ENCODE data around the gene CAMTA2. TPM values are rescaled to one million over a fixed set of nuclear protein-coding genes. Genes with fewer than 3 reads are reported as not detected.

CAMTA2 gene
- total RNA-seq, 1 donor: 19.2 TPM

- no peak for TF ChIP-seq CTCF (IDR thresholded peaks at IDR 0.05; ENCODE audit: extremely low read depth, low read depth, low read length)
- no peaks in the 10 kb centered on the region for H3K27me3 ChIP-seq (ENCODE audit: insufficient read depth, low read length)
- DNase-seq (ENCODE audit: insufficient read length, low spot score, missing footprints): peak; percentile 100
- H3K36me3 ChIP-seq (ENCODE audit: insufficient read depth, low read length): peaks cover 18% of the 10 kb centered on the region
- no peaks in the 10 kb centered on the region for H3K9me3 ChIP-seq (ENCODE audit: low read depth, low read length)
- H4K20me1 ChIP-seq (ENCODE audit: insufficient read depth, low read length): peaks cover 24% of the 10 kb centered on the region
- H3K79me2 ChIP-seq (ENCODE audit: insufficient read depth, low read length): peaks cover 31% of the 10 kb centered on the region
- H3K4me3 ChIP-seq (ENCODE audit: insufficient read depth, low read length): peak within 1 kb of the TSS; percentile 96
- peak within 1 kb of the TSS; percentile 89 for H2AFZ ChIP-seq (ENCODE audit: low read length)
- H3K4me1 ChIP-seq (ENCODE audit: insufficient read depth, low read length): peaks cover 24% of the 10 kb centered on the region
- peak within 1 kb of the TSS; percentile 94 for H3K4me2 ChIP-seq (ENCODE audit: insufficient read depth, low read length)
- peak within 1 kb of the TSS; percentile 61 for H3K27ac ChIP-seq (ENCODE audit: low read depth, low read length)
These were observed 10.0 kb upstream of the CAMTA2 start, which contains the start of the genes INCA1 and KIF1C for GRCh38 chr17:4997302-4998026. Gene INCA1 (minus strand): TSS chr17:4997522. CDS start chr17:4994437, 3,085 bp downstream. Gene KIF1C (plus strand): TSS chr17:4997950. CDS start chr17:5000247, 2,297 bp downstream.

GRCh38 chr17:4994081-4994595 is 6.7 kb upstream of the CAMTA2 start:
- Histone ChIP-seq H2AFZ (ENCODE audit: low read length) (no peak overlapping the region), H3K27ac (ENCODE audit: low read depth, low read length) (no peak overlapping the region), H3K27me3 (ENCODE audit: insufficient read depth, low read length) (no peaks in the 10 kb centered on the region), H3K4me3 (ENCODE audit: insufficient read depth, low read length) (no peak overlapping the region), H3K4me2 (ENCODE audit: insufficient read depth, low read length) (no peak overlapping the region), H4K20me1 (ENCODE audit: insufficient read depth, low read length) (peaks cover 7% of the 10 kb centered on the region), H3K9me3 (ENCODE audit: low read depth, low read length) (no peaks in the 10 kb centered on the region), H3K36me3 (ENCODE audit: insufficient read depth, low read length) (no peaks in the 10 kb centered on the region), H3K4me1 (ENCODE audit: insufficient read depth, low read length) (peaks cover 12% of the 10 kb centered on the region), H3K79me2 (ENCODE audit: insufficient read depth, low read length) (peaks cover 13% of the 10 kb centered on the region)
- DNase-seq (ENCODE audit: insufficient read length, low spot score, missing footprints): peak; percentile 56
- no peak for TF ChIP-seq CTCF (IDR thresholded peaks at IDR 0.05; ENCODE audit: extremely low read depth, low read depth, low read length)

- H3K9me3 ChIP-seq (ENCODE audit: low read depth, low read length): no peaks in the 10 kb centered on the region
- peak overlapping the region; percentile 93 for H3K4me3 ChIP-seq (ENCODE audit: insufficient read depth, low read length)
- no peak for TF ChIP-seq CTCF (IDR thresholded peaks at IDR 0.05; ENCODE audit: extremely low read depth, low read depth, low read length)
- H3K79me2 ChIP-seq (ENCODE audit: insufficient read depth, low read length): peaks cover 16% of the 10 kb centered on the region
- peaks cover 4% of the 10 kb centered on the region for H3K36me3 ChIP-seq (ENCODE audit: insufficient read depth, low read length)
- DNase-seq (ENCODE audit: insufficient read length, low spot score, missing footprints): peak; percentile 67
- H4K20me1 ChIP-seq (ENCODE audit: insufficient read depth, low read length): no peaks in the 10 kb centered on the region
- peak overlapping the region; percentile 98 for H3K4me2 ChIP-seq (ENCODE audit: insufficient read depth, low read length)
- H3K27me3 ChIP-seq (ENCODE audit: insufficient read depth, low read length): no peaks in the 10 kb centered on the region
- H3K4me1 ChIP-seq (ENCODE audit: insufficient read depth, low read length): peaks cover 17% of the 10 kb centered on the region
- H3K27ac ChIP-seq (ENCODE audit: low read depth, low read length): peak overlapping the region; percentile 84
- H2AFZ ChIP-seq (ENCODE audit: low read length): peak overlapping the region; percentile 92
These were observed 492 bp upstream of the CAMTA2 start for GRCh38 chr17:4987767-4988567.
